D721Med (cell line): Measurements from ENCODE around the gene CBS.
"Not testable (repeated sequence)": the region's sequence is repeated elsewhere in the genome, so short reads cannot be mapped to it uniquely, and the experiment has no call there.

Experiments
- DNase-seq: peaks from one replicate; pipeline ENCODE4 v3.0.0; 2011; ENCODE audit warnings: low spot score; ENCODE audit not compliant: insufficient read length
- FAIRE-seq: peaks from 2 replicates; lab custom pipeline; 2011; peaks lifted over from hg19 to GRCh38; lab: Jason Lieb, UNC

CBS gene

DNA sequence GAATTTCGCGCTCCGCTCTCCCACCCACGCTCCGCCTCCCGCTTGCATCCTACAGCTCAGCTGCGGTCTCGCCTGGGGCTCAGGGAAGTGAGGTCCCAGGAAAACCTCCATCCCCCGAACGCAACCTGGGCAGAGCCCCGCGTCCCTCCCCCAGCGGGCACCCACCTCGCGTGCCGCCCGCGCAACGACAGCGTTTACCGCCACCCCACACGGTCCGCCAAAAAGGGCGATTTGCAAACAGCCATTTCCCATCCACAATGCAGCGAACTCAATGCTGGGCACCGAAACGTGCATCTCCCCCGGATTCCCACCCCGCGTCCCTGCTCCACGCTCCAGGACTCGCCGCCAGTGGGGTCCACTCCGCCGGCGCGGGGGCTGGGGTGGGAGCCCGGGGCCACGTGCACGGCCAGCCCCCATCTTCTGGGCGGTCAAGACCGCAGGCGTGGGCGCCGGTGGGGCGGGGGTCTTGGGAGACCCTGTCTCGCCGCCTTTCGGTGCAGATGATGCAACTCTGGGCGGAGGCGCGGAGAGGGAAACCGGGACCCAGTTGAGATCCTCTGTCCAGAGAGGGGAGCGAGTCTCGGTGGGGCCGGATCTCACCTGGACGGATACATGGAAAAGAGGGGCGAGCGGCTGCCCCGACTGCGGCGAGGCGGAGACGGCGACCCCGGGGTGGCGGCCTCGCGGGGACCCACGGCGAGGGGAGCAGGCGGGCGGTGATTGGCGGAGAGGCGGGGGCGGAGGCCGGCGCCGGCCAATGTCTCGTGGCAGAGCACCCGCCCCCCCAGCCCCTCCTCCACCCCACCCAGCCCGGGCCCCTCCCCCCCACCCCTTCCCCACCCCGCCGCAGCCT is at the start of gene CBS:
Gene CBS (minus strand): TSS at position 666 of the 853 bp plus-strand sequence. CDS start 3,642 bp downstream, outside the sequence.
- not testable (repeated sequence) for FAIRE-seq, DNase-seq

- FAIRE-seq, DNase-seq: not testable (repeated sequence)
These were observed 40.3 kb upstream of the CBS start for GRCh38 chr21:43115956-43116355.

- DNase-seq, FAIRE-seq: not testable (repeated sequence)
These were observed 38.8 kb upstream of the CBS start for GRCh38 chr21:43114483-43114882.

DNA sequence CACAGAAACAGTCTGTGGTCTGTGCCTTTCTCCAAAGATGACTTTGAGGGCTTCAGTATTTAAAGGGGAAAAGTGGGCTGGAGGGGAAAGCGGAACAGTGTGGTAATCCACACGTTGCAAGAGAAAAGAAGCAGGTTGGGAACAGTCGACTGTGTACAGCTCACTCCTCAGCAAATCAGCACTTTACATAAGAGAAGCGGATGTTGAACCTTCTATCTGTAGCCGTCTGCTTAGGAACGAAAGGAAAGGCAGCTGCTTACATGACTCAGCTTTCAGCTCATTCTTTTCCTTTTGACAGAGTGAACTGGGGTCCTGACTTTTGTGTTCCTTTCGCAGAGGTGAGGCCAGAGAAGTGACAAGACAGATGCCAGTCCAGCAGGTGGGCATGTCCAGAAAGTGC is 33.4 kb upstream of the CBS start:
- FAIRE-seq, DNase-seq: not testable (repeated sequence)

- not testable (repeated sequence) for DNase-seq, FAIRE-seq
These were observed 32.5 kb upstream of the CBS start for GRCh38 chr21:43108177-43108576.

DNA sequence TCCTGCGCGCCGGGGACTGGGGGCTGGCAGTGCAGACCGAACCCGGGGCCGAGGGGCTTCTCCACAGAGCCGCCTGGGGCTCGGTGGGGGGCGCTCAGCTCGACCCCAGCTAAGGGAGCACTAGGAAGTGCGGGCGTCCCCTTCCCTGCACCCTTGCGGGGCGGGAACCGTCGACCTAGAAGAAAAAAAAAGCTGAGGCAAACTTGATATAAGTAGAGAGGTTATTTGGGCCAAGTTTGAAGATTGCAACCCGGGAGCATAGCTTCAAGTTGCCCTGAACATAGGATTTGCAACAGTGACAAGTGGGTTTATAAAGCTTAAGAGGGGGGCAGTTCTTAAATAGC is 32.1 kb upstream of the CBS start:
- not testable (repeated sequence) for FAIRE-seq, DNase-seq

GRCh38 chr21:43106965-43107793 is 31.5 kb upstream of the CBS start, which contains the start of gene U2AF1:
U2AF1 (minus strand) TSS chr21:43107570; CDS start chr21:43107494, 76 bp downstream.
- DNase-seq: not testable (repeated sequence)

DNA sequence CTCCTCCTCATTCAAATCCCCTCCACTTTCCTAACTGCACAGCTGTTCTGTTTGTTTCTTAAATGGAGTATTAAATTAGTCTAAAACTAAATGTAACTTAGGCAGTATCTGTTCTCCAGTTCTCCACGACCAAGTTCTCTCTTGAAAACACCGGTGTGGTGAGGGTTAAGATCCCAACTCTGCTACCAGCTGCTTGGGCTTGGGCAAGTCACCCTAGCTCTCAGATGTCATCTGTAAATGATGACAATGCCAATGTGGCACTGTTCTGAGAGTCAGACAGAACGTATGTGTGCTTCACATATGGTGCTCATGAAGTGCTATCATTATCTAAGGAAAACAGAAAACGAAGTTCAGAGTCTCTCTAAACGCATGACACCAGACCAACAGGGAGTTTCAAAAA is 29.0 kb upstream of the CBS start:
- DNase-seq, FAIRE-seq: not testable (repeated sequence)

More at GRCh38 chr21:43106965-43107793, 31.5 kb upstream of the CBS start, which contains the start of gene U2AF1:
- FAIRE-seq: not testable (repeated sequence)

DNA sequence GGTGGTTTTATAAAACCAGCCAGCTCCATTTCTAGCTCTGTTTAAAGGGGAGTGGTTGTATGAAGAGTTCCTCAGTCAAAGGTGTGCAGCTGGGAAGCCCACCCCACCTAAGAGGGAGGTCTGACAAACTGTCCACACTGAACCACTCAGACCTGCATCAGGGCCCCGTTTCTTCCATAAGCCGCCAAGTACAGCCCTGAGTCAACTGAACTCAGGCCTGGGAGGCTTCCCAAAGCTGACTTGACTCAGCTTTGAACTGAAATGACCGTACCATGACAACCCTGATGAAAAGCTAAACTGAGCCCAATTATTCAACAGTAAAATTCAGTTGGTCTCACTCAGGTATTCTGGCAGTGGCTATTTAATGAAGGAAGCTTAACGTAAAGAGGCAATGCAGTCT is 26.6 kb upstream of the CBS start:
- FAIRE-seq, DNase-seq: not testable (repeated sequence)

DNA sequence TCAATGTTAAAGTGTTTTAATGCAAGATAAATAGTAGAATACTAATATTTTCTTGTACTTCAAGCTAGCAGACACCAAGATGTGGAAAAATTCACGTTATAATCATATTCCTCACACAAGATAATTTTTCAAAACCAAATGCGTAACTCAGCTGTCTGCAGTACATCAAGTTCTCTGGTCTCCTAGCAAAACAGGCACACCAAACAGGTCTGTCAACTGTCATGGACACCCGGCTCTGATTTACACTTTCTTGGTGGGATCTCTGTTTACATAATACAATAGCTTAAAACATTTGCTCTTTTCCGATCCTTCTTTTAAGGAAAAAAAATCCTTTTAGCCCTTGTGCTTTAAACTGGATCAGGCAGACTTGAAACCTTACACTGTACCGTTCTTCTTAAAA is 26.0 kb upstream of the CBS start:
- FAIRE-seq, DNase-seq: not testable (repeated sequence)

DNA sequence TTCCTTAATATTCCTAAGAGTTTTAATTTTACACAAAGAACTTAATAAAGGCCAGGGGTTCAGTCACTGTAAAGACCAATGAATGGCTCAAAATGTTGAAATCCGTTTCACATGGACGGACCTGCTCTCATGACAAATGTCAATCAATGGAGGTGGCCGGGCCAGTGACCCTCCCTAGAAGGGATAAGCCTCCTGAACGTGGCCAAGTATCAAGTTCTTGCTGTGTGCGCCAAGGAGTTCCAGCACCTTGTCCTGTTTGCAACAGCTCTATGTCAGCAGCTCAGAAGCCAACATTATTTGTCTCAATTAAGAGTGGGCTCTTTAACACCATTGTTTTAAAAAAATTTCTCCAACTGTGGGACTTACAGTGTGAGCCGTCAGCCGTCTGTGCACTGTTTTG is 25.4 kb upstream of the CBS start:
- not testable (repeated sequence) for DNase-seq, FAIRE-seq

DNA sequence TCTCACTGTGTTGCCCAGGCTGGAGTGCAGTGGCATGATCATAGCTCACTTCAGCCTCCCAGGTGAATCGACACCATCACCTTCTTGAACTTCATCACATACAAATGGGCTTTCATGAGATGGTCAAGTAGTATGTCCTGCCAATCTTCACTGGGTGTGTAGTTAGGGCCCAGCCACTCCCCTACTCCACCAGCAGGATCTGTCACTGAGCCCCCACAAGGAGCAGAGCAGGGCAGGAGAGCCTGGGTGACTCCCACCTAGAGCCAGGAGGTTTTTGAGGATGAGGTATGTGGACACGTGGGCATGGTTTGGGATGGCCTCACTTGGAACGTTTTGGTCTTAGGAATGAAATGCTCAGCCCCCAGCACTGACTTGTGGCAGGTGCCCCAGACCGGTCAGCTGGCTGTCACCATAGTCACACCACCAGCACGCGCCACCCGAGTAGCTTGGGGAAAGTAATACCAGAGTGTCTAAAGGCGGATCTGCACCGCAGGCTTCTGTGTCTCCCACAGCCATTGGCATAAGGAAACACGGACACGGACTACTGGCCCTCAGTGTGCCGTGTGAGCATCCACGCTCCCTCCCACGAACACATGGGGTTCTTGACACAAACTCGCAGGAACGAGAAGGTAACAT is 16.5 kb upstream of the CBS start:
- not testable (repeated sequence) for DNase-seq, FAIRE-seq

- DNase-seq, FAIRE-seq: not testable (repeated sequence)
These were observed 15.3 kb upstream of the CBS start for GRCh38 chr21:43090947-43091346.

DNA sequence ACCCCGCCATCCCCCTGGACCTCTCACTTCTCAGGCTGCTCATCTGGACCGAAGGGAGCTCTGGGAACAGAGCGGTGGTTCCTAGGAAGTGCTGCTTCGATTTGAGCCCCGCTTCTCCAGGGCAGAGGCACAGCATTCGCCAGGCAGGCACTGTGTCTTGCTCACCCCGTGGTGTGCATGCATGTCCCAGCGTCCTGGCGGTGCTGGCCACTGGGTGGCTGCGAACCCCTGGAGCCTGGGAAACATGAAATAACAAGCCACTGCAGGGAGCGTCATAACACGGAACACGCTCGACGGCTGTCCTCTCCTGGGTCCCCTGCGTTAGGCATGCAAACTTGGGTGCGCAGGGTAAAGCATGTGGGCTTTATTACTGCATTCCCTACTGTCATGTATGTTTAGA is 13.8 kb upstream of the CBS start:
- not testable (repeated sequence) for FAIRE-seq

GRCh38 chr21:43082587-43083300 is 7.1 kb upstream of the CBS start:
- DNase-seq, FAIRE-seq: not testable (repeated sequence)

More for the DNA sequence above, 13.8 kb upstream of the CBS start:
- not testable (repeated sequence) for DNase-seq

GRCh38 chr21:43076643-43077042 is 1.0 kb upstream of the CBS start:
- FAIRE-seq, DNase-seq: not testable (repeated sequence)

- not testable (repeated sequence) for FAIRE-seq, DNase-seq
These were observed 495 bp upstream of the CBS start for GRCh38 chr21:43076023-43076637.

- not testable (repeated sequence) for FAIRE-seq, DNase-seq
These were observed 1.1 kb downstream of the CBS start for GRCh38 chr21:43074401-43075169.
